ENCODE data around the gene STMN1.

The STMN1 gene

GRCh38 chr1:25922056-25922970, 16.1 kb upstream of the STMN1 start:
- DNase-seq (ENCODE audit: low read depth in 2 of 2), result no peak

GRCh38 chr1:25918615-25919014, 12.4 kb upstream of the STMN1 start:
- no peak for DNase-seq (ENCODE audit: low read depth in 2 of 2)

- DNase-seq (ENCODE audit: low read depth in 2 of 2), result no peak
Measured at GRCh38 chr1:25917996-25918395, 11.8 kb upstream of the STMN1 start.

- DNase-seq (ENCODE audit: low read depth in 2 of 2), result no peak
Measured at GRCh38 chr1:25916460-25916859, 10.2 kb upstream of the STMN1 start.

GRCh38 chr1:25914074-25914995, 8.1 kb upstream of the STMN1 start:
- DNase-seq (ENCODE audit: low read depth in 2 of 2), result no peak

GRCh38 chr1:25913206-25913605, 7.0 kb upstream of the STMN1 start:
- DNase-seq (ENCODE audit: low read depth in 2 of 2), result no peak

- DNase-seq (ENCODE audit: low read depth in 2 of 2), result no peak
Measured at GRCh38 chr1:25912076-25912831, 6.0 kb upstream of the STMN1 start.

- DNase-seq (ENCODE audit: low read depth in 2 of 2), result no peak
Measured at GRCh38 chr1:25911162-25911561, 4.9 kb upstream of the STMN1 start.

GRCh38 chr1:25909040-25909439, 2.8 kb upstream of the STMN1 start:
- no peak for DNase-seq (ENCODE audit: low read depth in 2 of 2)

- no peak for DNase-seq (ENCODE audit: low read depth in 2 of 2)
Measured at GRCh38 chr1:25908161-25908560, 1.9 kb upstream of the STMN1 start.

- DNase-seq (ENCODE audit: low read depth in 2 of 2), result no peak
Measured at GRCh38 chr1:25907601-25908000, 1.4 kb upstream of the STMN1 start.

- no peak for DNase-seq (ENCODE audit: low read depth in 2 of 2)
Measured at GRCh38 chr1:25906644-25907300, 553 bp upstream of the STMN1 start.

GRCh38 chr1:25904943-25905679, 1.1 kb downstream of the STMN1 start:
- DNase-seq (ENCODE audit: low read depth in 2 of 2), result peak; percentile 82 to 91

GRCh38 chr1:25903986-25904385, 2.2 kb downstream of the STMN1 start:
- DNase-seq (ENCODE audit: low read depth in 2 of 2), result no peak

- DNase-seq (ENCODE audit: low read depth in 2 of 2), result no peak
Measured at GRCh38 chr1:25902462-25902861, 3.8 kb downstream of the STMN1 start.

GRCh38 chr1:25900219-25900618, 6.0 kb downstream of the STMN1 start:
- no peak for DNase-seq (ENCODE audit: low read depth in 2 of 2)

- no peak for DNase-seq (ENCODE audit: low read depth in 2 of 2)
Measured at GRCh38 chr1:25899792-25900191, 6.4 kb downstream of the STMN1 start.

GRCh38 chr1:25898223-25899015, 7.8 kb downstream of the STMN1 start:
- DNase-seq (ENCODE audit: low read depth in 2 of 2), result no peak

- no peak for DNase-seq (ENCODE audit: low read depth in 2 of 2)
Measured at GRCh38 chr1:25897754-25898153, 8.5 kb downstream of the STMN1 start.

- DNase-seq (ENCODE audit: low read depth in 2 of 2), result no peak
Measured at GRCh38 chr1:25896266-25896665, 10.0 kb downstream of the STMN1 start.
